NCI-H1694 treated with DMSO at 0.1 percent for 48 hours (cell line): ENCODE measurements around the gene PTPN9.
A peak's percentile ranks its signal among the peaks of the same experiment; 100 is the strongest.
"Not testable (repeated sequence)": the region's sequence is repeated elsewhere in the genome, so short reads cannot be mapped to it uniquely, and the experiment has no call there.

Source experiments
- DNase-seq: peaks from one replicate; lab custom pipeline; 2025; lab: John Stamatoyannopoulos, UW

PTPN9 gene

GRCh38 chr15:75582943-75583342, 3.8 kb upstream of the PTPN9 start:
- not testable (repeated sequence) for DNase-seq

- DNase-seq, result no peak
Measured at GRCh38 chr15:75578173-75578947, 755 bp downstream of the PTPN9 start.

- DNase-seq, result peak; percentile 19
Measured at GRCh38 chr15:75577401-75578172, 1.5 kb downstream of the PTPN9 start.

GRCh38 chr15:75573648-75574384, 5.3 kb downstream of the PTPN9 start:
- DNase-seq, result no peak

- no peak for DNase-seq
Measured at GRCh38 chr15:75570126-75570845, 8.8 kb downstream of the PTPN9 start.

- no peak for DNase-seq
Measured at GRCh38 chr15:75565062-75565970, 13.8 kb downstream of the PTPN9 start.

GRCh38 chr15:75561888-75562287, 17.2 kb downstream of the PTPN9 start:
- DNase-seq, result no peak

- DNase-seq, result not testable (repeated sequence)
Measured at GRCh38 chr15:75559360-75559759, 19.8 kb downstream of the PTPN9 start.

GRCh38 chr15:75558955-75559354, 20.2 kb downstream of the PTPN9 start:
- DNase-seq, result not testable (repeated sequence)

- DNase-seq, result no peak
Measured at GRCh38 chr15:75554717-75555116, 24.4 kb downstream of the PTPN9 start.

- DNase-seq, result no peak
Measured at GRCh38 chr15:75553659-75554058, 25.5 kb downstream of the PTPN9 start.

GRCh38 chr15:75551091-75551490, 28.0 kb downstream of the PTPN9 start:
- DNase-seq, result no peak

- no peak for DNase-seq
Measured at GRCh38 chr15:75545064-75545463, 34.1 kb downstream of the PTPN9 start.

GRCh38 chr15:75544359-75544758, 34.8 kb downstream of the PTPN9 start:
- no peak for DNase-seq

- not testable (repeated sequence) for DNase-seq
Measured at GRCh38 chr15:75542949-75543545, 36.1 kb downstream of the PTPN9 start.

- DNase-seq, result no peak
Measured at GRCh38 chr15:75542386-75542797, 36.7 kb downstream of the PTPN9 start.

- no peak for DNase-seq
Measured at GRCh38 chr15:75538376-75538775, 40.7 kb downstream of the PTPN9 start.

GRCh38 chr15:75533945-75534344, 45.2 kb downstream of the PTPN9 start:
- no peak for DNase-seq

- no peak for DNase-seq
Measured at GRCh38 chr15:75532413-75533250, 46.5 kb downstream of the PTPN9 start.
